Inflammatory macrophage treated with lipopolysaccharide for 1 hour (primary cell): ENCODE measurements around the gene FAM171A2.
A peak's percentile ranks its signal among the peaks of the same experiment; 100 is the strongest.
"Not testable (repeated sequence)": the region's sequence is repeated elsewhere in the genome, so short reads cannot be mapped to it uniquely, and the experiment has no call there.

ENCODE experiments used
- DNase-seq, 2 donors: peaks; one replicate each; pipeline ENCODE4 v3.0.0-alpha.2; 2020 to 2022

The FAM171A2 gene

GRCh38 chr17:44383363-44383762 lies 19.7 kb upstream of the FAM171A2 start:
- DNase-seq = no peak

GRCh38 chr17:44382917-44383316 lies 19.3 kb upstream of the FAM171A2 start:
- DNase-seq = no peak

GRCh38 chr17:44381810-44382305 lies 18.2 kb upstream of the FAM171A2 start:
- DNase-seq = peak; percentile 10 to 55

GRCh38 chr17:44380767-44381166 lies 17.1 kb upstream of the FAM171A2 start:
- no peak for DNase-seq

DNA sequence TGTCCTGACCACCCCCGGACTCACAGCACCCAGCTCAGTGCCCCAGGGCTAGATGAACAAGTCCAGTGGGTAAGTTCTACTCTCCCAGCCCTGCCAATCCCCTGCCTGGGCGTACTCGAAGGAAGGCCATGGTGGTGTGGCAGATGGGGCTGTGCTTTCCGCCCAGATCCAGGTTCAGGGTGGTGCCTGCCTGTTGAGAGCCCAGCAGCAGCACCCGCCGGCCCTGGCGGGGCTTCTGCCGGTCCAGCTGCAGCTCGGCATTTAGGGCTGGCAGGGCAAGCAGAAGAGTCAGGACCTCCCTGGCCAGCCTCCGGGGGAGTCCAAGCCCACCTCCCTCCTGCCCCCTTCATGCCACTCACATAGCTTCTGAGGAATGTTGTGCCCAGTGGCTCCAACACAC lies 16.2 kb upstream of the FAM171A2 start:
- no peak for DNase-seq

GRCh38 chr17:44378171-44378705 lies 14.6 kb upstream of the FAM171A2 start:
- no peak for DNase-seq

DNA sequence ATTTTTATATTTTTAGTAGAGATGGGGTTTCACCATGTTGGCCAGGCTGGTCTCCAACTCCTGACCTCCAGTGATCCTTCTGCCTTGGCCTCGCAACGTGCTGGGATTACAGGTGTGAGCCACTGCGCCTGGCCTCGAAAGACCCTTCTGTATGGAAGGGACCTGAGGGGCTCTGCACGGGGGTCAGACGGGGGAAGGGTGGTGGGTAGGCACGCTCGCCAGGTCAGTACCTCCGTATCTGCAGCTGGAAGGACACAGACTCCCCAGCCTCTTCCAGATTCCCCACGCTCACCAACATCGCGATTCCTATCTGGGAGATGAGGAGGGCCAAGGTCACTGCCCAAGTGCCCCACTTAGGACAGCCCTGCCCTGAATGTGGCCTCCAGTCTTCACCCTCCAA lies 13.1 kb upstream of the FAM171A2 start:
- DNase-seq = no peak

GRCh38 chr17:44376124-44376523 lies 12.5 kb upstream of the FAM171A2 start:
- peak in 1 of 2 donors; percentile 40 for DNase-seq

DNA sequence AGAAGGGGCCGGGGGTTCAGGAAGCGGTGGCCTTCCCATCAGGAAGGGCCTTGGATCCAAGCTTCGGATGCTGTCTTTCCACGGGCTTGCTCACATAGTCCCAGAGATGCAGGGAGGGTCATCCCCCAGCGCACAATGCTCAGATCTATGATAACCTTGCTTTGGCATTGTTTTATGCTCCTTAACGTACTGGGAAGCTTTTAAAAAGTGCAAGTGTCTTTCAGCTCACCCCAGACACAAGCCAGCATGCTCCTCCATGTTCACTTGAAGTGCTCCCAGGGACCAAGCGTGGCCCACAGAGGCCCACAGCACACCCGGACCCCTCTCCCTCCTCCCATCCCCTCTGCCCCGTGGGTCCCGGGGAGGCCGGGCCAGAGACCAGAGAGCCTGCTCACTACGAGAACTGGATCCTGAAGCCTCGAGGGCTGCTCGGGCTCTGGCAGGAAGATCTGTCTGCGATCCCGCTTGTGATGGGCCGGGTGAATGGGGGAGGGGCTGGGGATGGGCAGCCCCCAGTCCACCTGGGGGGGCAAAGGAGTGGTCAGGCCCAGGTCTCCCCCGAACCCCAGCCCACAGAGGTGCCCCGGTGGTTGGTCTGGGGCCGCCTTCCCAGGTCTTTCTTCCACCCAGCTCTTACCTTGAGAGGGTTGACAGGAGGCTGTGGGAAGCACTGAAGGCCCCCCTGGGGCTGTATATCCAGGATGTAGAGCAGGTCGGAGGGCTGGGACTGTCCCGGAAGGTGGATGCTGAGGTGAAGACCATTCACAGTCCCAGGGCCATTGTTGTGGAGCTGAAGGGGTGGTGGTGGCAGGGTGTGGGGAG lies 11.8 kb upstream of the FAM171A2 start:
- no peak for DNase-seq

DNA sequence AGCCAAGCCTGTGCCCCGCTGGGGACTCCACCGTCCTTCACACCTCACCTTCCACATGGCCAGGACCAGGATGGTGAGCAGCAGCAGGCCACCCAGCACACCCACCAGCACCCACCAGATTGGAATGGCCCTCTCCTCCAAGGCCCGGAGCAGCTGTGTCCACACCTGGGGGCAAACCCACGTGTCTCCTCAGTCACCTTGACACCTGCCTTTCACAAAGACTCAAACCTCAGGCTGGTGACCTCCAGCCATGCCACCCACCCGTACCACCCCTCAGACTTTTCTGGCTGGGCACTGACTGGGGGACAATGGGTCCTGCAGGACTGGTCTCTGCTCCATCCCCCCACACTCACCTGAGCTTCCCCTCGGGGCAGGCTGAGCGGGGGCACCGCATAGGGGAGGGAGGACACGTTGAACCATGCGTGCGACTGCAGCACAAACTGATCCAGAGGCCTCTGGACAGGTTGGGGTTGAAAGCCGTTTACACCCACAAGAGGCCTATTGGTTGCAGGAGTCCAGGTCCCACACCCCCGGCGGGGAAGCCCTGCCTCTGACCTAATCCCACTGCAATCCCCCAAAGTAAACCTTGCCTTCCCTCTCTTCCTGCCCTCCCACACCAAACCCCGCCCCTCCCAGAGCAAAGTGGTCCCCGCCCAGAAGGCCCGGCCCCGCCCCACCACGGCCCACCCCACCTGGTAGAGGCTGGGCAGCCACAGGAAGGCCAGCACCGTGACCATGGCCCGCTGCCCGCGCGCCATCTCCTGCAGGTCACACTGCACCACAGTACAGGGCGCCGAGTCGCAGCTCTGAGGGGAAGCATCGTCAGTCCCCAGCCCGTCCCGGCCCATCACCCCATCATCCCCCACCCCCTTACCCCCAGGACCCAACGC lies 10.9 kb upstream of the FAM171A2 start:
- peak in 1 of 2 donors; percentile 50 for DNase-seq

DNA sequence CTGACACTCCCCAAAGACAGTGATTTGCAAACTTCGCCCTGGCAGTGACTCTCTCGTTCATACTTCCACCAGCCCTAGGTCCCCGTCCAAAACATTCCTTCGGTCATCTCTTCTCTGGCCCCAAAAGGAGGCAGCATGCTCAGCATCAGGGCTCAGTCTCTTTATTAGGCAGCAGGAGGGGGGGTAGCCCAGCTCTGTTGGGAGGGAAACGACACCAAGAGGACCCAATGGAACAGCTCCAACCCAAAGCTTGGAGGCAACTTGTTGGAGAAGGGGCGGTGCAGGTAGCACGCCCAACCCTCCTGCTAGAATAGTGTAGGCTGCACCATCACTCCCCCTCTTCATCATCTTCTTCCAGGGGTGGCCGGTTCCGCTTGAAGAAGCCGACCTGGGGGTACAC lies 8.4 kb upstream of the FAM171A2 start:
- no peak for DNase-seq

DNA sequence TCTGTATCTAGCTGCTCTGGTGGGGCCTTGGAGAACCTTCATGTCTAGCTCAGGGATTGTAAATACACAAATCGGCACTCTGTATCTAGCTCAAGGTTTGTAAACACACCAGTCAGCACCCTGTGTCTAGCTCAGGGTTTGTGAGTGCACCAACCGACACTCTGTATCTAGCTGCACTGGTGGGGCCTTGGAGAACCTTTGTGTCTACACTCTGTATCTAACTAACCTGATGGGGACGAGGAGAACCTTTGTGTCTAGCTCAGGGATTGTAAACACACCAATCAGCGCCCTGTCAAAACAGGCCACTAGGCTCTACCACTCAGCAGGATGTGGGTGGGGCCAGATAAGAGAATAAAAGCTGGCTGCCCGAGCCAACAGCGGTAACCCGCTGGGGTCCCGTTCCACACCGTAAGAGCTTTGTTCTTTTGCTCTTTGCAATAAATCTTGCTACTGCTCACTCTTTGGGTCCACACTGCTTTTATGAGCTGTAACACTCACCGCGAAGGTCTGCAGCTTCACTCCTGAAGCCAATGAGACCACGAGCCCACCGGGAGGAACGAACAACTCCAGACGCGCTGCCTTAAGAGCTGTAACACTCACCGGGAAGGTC lies 5.9 kb upstream of the FAM171A2 start:
- not testable (repeated sequence) for DNase-seq

DNA sequence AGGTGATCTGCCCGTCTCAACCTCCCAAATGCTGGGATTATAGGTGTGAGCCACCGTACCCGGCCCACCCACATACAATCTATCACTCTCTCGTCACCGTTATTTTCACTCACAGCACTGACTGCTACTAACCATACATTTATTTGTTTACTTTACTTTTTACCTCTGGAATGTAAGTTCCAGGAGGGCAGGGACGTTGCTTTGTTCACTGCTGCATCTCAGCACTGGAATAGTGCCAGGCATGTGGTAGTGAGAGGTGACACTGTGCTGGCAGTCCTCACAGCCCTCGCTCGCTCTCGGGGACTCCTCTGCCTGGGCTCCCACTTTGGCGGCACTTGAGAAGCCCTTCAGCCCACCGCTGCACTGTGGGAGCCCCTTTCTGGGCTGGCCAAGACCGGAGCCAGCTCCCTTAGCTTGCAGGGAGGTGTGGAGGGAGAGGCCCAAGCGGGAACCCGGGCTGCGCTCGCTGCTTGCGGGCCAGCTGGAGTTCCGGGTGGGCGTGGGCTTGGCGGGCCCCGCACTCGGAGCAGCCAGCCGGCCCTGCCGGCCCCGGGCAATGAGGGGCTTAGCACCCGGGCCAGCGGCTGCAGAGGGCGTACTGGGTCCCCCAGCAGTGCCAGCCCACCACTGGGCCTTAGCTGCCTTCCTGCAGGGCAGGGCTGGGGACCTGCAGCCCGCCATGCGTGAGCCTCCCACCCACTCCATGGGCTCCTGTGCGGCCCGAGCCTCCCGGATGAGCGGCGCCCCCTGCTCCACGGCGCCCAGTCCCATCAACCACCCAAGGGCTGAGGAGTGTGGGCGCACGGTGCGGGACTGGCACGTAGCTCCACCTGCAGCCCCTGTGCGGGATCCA lies 5.0 kb upstream of the FAM171A2 start:
- not testable (repeated sequence) for DNase-seq

GRCh38 chr17:44367231-44367979 lies 3.8 kb upstream of the FAM171A2 start:
- no peak for DNase-seq

DNA sequence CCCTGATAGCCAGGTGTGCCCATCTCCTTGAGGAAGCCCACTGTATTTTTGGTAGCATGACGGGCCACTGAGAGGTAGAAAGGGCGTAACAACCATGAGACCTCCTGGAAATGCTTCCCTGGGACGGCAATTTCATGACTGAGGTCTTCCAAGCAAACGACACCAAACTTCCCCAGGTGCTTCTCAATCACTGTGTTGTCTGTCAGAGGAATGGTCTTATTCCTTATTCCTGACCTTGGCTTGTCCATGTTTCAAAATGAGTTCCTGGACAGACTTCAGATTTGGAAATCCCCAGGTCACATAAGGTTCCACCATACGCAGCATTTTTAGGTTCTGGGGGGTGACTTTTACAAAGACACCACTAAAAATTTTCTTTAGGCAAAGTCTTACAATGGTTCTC lies 1.4 kb upstream of the FAM171A2 start:
- not testable (repeated sequence) for DNase-seq

- no peak for DNase-seq
Observed at GRCh38 chr17:44362949-44363612, 572 bp downstream of the FAM171A2 start.

DNA sequence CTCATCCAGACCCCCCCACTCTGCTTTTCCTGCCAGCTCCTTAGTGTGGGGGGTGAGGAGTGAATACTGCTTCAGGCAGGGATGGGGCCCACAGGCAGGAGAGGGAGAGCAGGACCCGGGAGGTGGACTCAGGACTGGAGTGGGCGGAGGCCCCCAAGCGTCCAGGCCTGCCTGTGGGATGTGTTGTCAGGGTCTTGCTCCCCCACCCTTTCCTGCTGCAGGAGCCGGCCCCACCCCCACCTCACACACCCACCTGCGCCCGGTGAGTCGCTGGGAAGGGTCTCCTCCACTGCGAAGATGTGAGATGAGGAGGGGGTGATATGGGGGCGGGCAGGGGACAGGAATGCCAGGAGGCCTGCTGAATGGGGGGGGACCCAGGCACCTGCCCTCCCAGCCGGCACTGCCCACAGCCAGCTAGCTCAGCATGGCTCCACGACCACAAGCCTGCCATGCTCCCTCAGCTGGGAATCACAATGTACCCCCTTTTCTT lies 1.1 kb downstream of the FAM171A2 start:
- no peak for DNase-seq

- no peak for DNase-seq
Observed at GRCh38 chr17:44361292-44362260, 2.1 kb downstream of the FAM171A2 start.

- no peak for DNase-seq
Observed at GRCh38 chr17:44360826-44361225, 2.8 kb downstream of the FAM171A2 start.
